Thymus (tissue), 11 donors: ENCODE results near the gene HLA-DQA2. TPM values are rescaled to one million over a fixed set of nuclear protein-coding genes. Genes with fewer than 3 reads are reported as not detected.
"Not testable (repeated sequence)": the region's sequence is repeated elsewhere in the genome, so short reads cannot be mapped to it uniquely, and the experiment has no call there.

Experiments
- DNase-seq, 9 donors: peaks; one replicate each; pipeline ENCODE4 v3.0.0-alpha.2; 2013; ENCODE audit warnings: low spot score in 9 of 9, low read depth in 6 of 9, missing footprints in 1 of 9
- H3K27ac ChIP-seq, 2 donors: one replicate each; pipeline ENCODE4 v1.5.1; 2013; ENCODE audit warnings: control low read depth in 1 of 2, low read depth in 1 of 2, low read length in 1 of 2, mild to moderate bottlenecking in 1 of 2, moderate library complexity in 1 of 2
- H3K27me3 ChIP-seq, 2 donors: one replicate each; pipeline ENCODE4 v1.5.1; 2013; ENCODE audit warnings: low read length in 1 of 2; ENCODE audit not compliant: control insufficient read depth in 2 of 2, insufficient read depth in 1 of 2
- H3K36me3 ChIP-seq, 2 donors: one replicate each; pipeline ENCODE4 v1.5.1; 2013; ENCODE audit warnings: low read length in 1 of 2, mild to moderate bottlenecking in 1 of 2, moderate library complexity in 1 of 2; ENCODE audit not compliant: control insufficient read depth in 2 of 2, insufficient read depth in 2 of 2
- H3K4me1 ChIP-seq, 2 donors: one replicate each; pipeline ENCODE4 v1.5.1; 2013; ENCODE audit warnings: low read length in 2 of 2; ENCODE audit not compliant: control insufficient read depth in 2 of 2, insufficient read depth in 2 of 2
- H3K4me3 ChIP-seq, 2 donors: one replicate each; pipeline ENCODE4 v1.5.1; 2013; ENCODE audit warnings: low read length in 2 of 2, control low read depth in 1 of 2, mild to moderate bottlenecking in 1 of 2
- H3K9me3 ChIP-seq, 2 donors: one replicate each; pipeline ENCODE4 v1.5.1; 2013; ENCODE audit warnings: low read length in 1 of 2, mild to moderate bottlenecking in 1 of 2; ENCODE audit not compliant: control insufficient read depth in 2 of 2, insufficient read depth in 1 of 2
- WGBS: extraction: QIAGEN DNeasy Blood & Tissue Kit; methylation state at CpG from one replicate; pipeline ENCODE4 v1.1.7; 2013; 5-methylcytosine and 5-hydroxymethylcytosine counted together
- polyA plus RNA-seq: library from polyadenylated mRNA; stranded (reverse); fragments of 200-250 nt; gene quantifications from one replicate; pipeline ENCODE4 v1.2.3, GENCODE V29; 2013
- total RNA-seq: library from RNA; stranded (reverse); fragments of 120-200 nt; gene quantifications from one replicate; pipeline ENCODE4 v1.2.4, GENCODE V29; 2013
- donor health status: healthy.

HLA-DQA2 gene
- total and polyA plus RNA-seq, 2 donors: 3.7 to 45.0 TPM

- Histone ChIP-seq H3K4me1 (no peaks in the 10 kb centered on the region), H3K27ac (no peak within 1 kb of the TSS), H3K4me3 (no peak within 1 kb of the TSS), H3K36me3 (no peaks in the 10 kb centered on the region), H3K9me3 (no peaks in the 10 kb centered on the region), H3K27me3 (peaks cover 2 to 27% of the 10 kb centered on the region in 2 donors)
- WGBS: 72% methylated on average over 4 of the region's 4 CpGs
- DNase-seq: peak in 2 of 9 donors; percentile 4 to 6
These were observed 22.2 kb downstream of the HLA-DQA2 start, which contains the start of gene HLA-DQB2 for GRCh38 chr6:32763421-32763820. HLA-DQB2 (minus strand) TSS chr6:32763532; CDS start chr6:32763470, 62 bp downstream.

GRCh38 chr6:32764048-32764447 is 22.9 kb downstream of the HLA-DQA2 start:
- no peaks in the 10 kb centered on the region for H3K36me3 ChIP-seq
- H3K27ac ChIP-seq: no peak overlapping the region
- H3K27me3 ChIP-seq: peaks cover 2 to 25% of the 10 kb centered on the region in 2 donors
- WGBS: 78% methylated on average over 1 of the region's 1 CpG
- no peaks in the 10 kb centered on the region for H3K4me1 ChIP-seq
- no peaks in the 10 kb centered on the region for H3K9me3 ChIP-seq
- DNase-seq: no peak
- H3K4me3 ChIP-seq: no peak overlapping the region

- H3K9me3 ChIP-seq: no peaks in the 10 kb centered on the region
- H3K27me3 ChIP-seq: peaks cover 0 to 4% of the 10 kb centered on the region in 2 donors
- WGBS: 5% methylated on average over 1 of the region's 1 CpG
- H3K4me1 ChIP-seq: no peaks in the 10 kb centered on the region
- no peak overlapping the region for H3K27ac ChIP-seq
- no peaks in the 10 kb centered on the region for H3K36me3 ChIP-seq
- DNase-seq: no peak
- no peak overlapping the region for H3K4me3 ChIP-seq
These were observed 31.5 kb downstream of the HLA-DQA2 start for GRCh38 chr6:32772656-32773055.

GRCh38 chr6:32774426-32774825 is 33.2 kb downstream of the HLA-DQA2 start:
- no peaks in the 10 kb centered on the region for H3K9me3 ChIP-seq
- no peaks in the 10 kb centered on the region for H3K4me1 ChIP-seq
- H3K36me3 ChIP-seq: no peaks in the 10 kb centered on the region
- WGBS: 85% methylated on average over 1 of the region's 1 CpG
- H3K27me3 ChIP-seq: peaks cover 0 to 2% of the 10 kb centered on the region in 2 donors
- no peak overlapping the region for H3K4me3 ChIP-seq
- DNase-seq: no peak
- no peak overlapping the region for H3K27ac ChIP-seq

- Histone ChIP-seq H3K9me3 (no peaks in the 10 kb centered on the region), H3K36me3 (no peaks in the 10 kb centered on the region), H3K4me1 (no peaks in the 10 kb centered on the region), H3K27ac (no peak overlapping the region), H3K27me3 (no peaks in the 10 kb centered on the region), H3K4me3 (no peak overlapping the region)
- DNase-seq: no peak
- WGBS: 80% methylated on average over 1 of the region's 1 CpG
These were observed 33.9 kb downstream of the HLA-DQA2 start for GRCh38 chr6:32775071-32775470.

GRCh38 chr6:32779036-32779435 is 37.8 kb downstream of the HLA-DQA2 start:
- no peaks in the 10 kb centered on the region for H3K9me3 ChIP-seq
- no peaks in the 10 kb centered on the region for H3K36me3 ChIP-seq
- no peak overlapping the region for H3K27ac ChIP-seq
- no peak overlapping the region for H3K4me3 ChIP-seq
- no peak for DNase-seq
- H3K4me1 ChIP-seq: no peaks in the 10 kb centered on the region
- no peaks in the 10 kb centered on the region for H3K27me3 ChIP-seq

- DNase-seq, H3K9me3 ChIP-seq, H3K4me1 ChIP-seq, H3K27me3 ChIP-seq, H3K36me3 ChIP-seq, H3K4me3 ChIP-seq, H3K27ac ChIP-seq: not testable (repeated sequence)
These were observed 41.7 kb downstream of the HLA-DQA2 start for GRCh38 chr6:32782923-32783322.

GRCh38 chr6:32785781-32786533 is 44.8 kb downstream of the HLA-DQA2 start:
- H3K27me3 ChIP-seq: peaks cover 0 to 2% of the 10 kb centered on the region in 2 donors
- WGBS: 53% methylated on average over 5 of the region's 5 CpGs
- no peaks in the 10 kb centered on the region for H3K36me3 ChIP-seq
- H3K27ac ChIP-seq: no peak overlapping the region
- H3K4me3 ChIP-seq: no peak overlapping the region
- H3K4me1 ChIP-seq: no peaks in the 10 kb centered on the region
- H3K9me3 ChIP-seq: no peaks in the 10 kb centered on the region
- DNase-seq: peak; percentile 14 to 71 (median 42)

- H3K36me3 ChIP-seq: no peaks in the 10 kb centered on the region
- H3K4me3 ChIP-seq: no peak overlapping the region
- H3K9me3 ChIP-seq: no peaks in the 10 kb centered on the region
- peaks cover 0 to 6% of the 10 kb centered on the region in 2 donors for H3K27me3 ChIP-seq
- no peak overlapping the region for H3K27ac ChIP-seq
- 93% methylated on average over 2 of the region's 2 CpGs for WGBS
- DNase-seq: no peak
- peaks cover 0 to 9% of the 10 kb centered on the region in 2 donors for H3K4me1 ChIP-seq
These were observed 49.1 kb downstream of the HLA-DQA2 start for GRCh38 chr6:32790306-32790705.
